Endothelial cell of umbilical vein (primary cell): Measurements from ENCODE around the gene TOM1L1. TPM values are rescaled to one million over a fixed set of nuclear protein-coding genes. Genes with fewer than 3 reads are reported as not detected.

Experiments used
- BruUV-seq: library from RNA; stranded (reverse); fragments of 400-500 nt; replicated peaks from 2 replicates; lab custom pipeline; 2021; lab: Mats Ljungman, UMichigan
- CTCF ChIA-PET: fragments of 300-600, 350-600 bp; sonication (Branson Sonifier 250); formaldehyde crosslinking; loops from one replicate; lab custom pipeline; 2021; ENCODE audit warnings: antibody characterized with exemption, inconsistent platforms; lab: Charles Lee
- POLR2A ChIA-PET: fragments of 300-600, 350-600 bp; sonication (Branson Sonifier 250); formaldehyde crosslinking; loops from one replicate; lab custom pipeline; 2021; ENCODE audit warnings: antibody characterized with exemption, inconsistent platforms; lab: Charles Lee
- DNase-seq: peaks from one replicate; pipeline ENCODE4 v3.0.0-alpha.2; 2011; ENCODE audit warnings: low read depth, low spot score
- FAIRE-seq: peaks from 2 replicates; lab custom pipeline; 2011; peaks lifted over from hg19 to GRCh38; lab: Jason Lieb, UNC
- H2AFZ ChIP-seq: 2 replicates; pipeline ENCODE4 v1.6.0; 2012; ENCODE audit warnings: low read depth, low read length, control low read depth, inconsistent platforms
- H3K27ac ChIP-seq: 2 replicates; pipeline ENCODE4 v1.5.1; 2011; ENCODE audit warnings: low read depth, mild to moderate bottlenecking, control low read depth, low read length, moderate library complexity; ENCODE audit not compliant: insufficient read depth
- H3K27me3 ChIP-seq, 2 experiments: 2 replicates each; pipeline versions ENCODE4 v1.6.0 to v1.6.1; 2011; ENCODE audit warnings: low read length in 2 of 2, mixed read lengths in 1 of 2; ENCODE audit not compliant: control insufficient read depth in 2 of 2, insufficient read depth in 2 of 2
- H3K36me3 ChIP-seq, 2 experiments: 2 replicates in 1 of 2; 3 replicates in 1 of 2; pipeline ENCODE4 v1.5.1; 2011; ENCODE audit warnings: low read length in 2 of 2, mild to moderate bottlenecking in 1 of 2, moderate library complexity in 1 of 2; ENCODE audit not compliant: control insufficient read depth in 2 of 2, insufficient read depth in 2 of 2; ENCODE audit errors: extremely low read depth in 1 of 2
- H3K4me1 ChIP-seq: 3 replicates; pipeline ENCODE4 v1.5.1; 2011; ENCODE audit warnings: mild to moderate bottlenecking, low read length; ENCODE audit not compliant: control insufficient read depth, insufficient read depth; ENCODE audit errors: extremely low read depth
- H3K4me2 ChIP-seq: 2 replicates; pipeline ENCODE4 v1.6.1; 2011; ENCODE audit warnings: low read length, control low read depth, mixed read lengths; ENCODE audit not compliant: insufficient read depth
- H3K4me3 ChIP-seq, 3 experiments: fragments of 200-600 bp in 1 of 3; sonication (generic), shearing (Covaris generic) in 1 of 3; replicated peaks in 1 of 3; 2 replicates each; pipeline ENCODE4 v1.5.1; 2011 to 2016; ENCODE audit warnings: control low read depth in 3 of 3, low read length in 3 of 3, mild to moderate bottlenecking in 2 of 3, inconsistent platforms in 1 of 3, low read depth in 1 of 3, moderate library complexity in 1 of 3; ENCODE audit not compliant: insufficient read depth in 1 of 3
- H3K79me2 ChIP-seq: 2 replicates; pipeline ENCODE4 v1.6.0; 2012; ENCODE audit warnings: low read length, inconsistent platforms; ENCODE audit not compliant: control insufficient read depth, insufficient read depth
- H3K9ac ChIP-seq: replicated peaks from 2 replicates; pipeline ENCODE3; 2011; ENCODE audit warnings: low read length, control low read depth; ENCODE audit not compliant: insufficient read depth; ENCODE audit errors: extremely low read depth
- H3K9me1 ChIP-seq: replicated peaks from 3 replicates; pipeline ENCODE4 v1.6.0; 2011; ENCODE audit warnings: mild to moderate bottlenecking, low read length; ENCODE audit not compliant: control insufficient read depth, insufficient read depth; ENCODE audit errors: extremely low read depth
- H3K9me3 ChIP-seq: replicated peaks from 2 replicates; pipeline ENCODE4 v1.5.1; 2012; ENCODE audit warnings: low read length, inconsistent platforms; ENCODE audit not compliant: control insufficient read depth, insufficient read depth
- H4K20me1 ChIP-seq: replicated peaks from 2 replicates; pipeline ENCODE3; 2011; ENCODE audit warnings: mild to moderate bottlenecking, low read length; ENCODE audit not compliant: control insufficient read depth, insufficient read depth; ENCODE audit errors: extremely low read depth
- CTCF ChIP-seq, 2 donors: IDR thresholded peaks; 1 replicate in 1 of 2; 2 replicates in 1 of 2; pipeline ENCODE4 v1.5.1; 2011; ENCODE audit warnings: low read length in 2 of 2, mild to moderate bottlenecking in 2 of 2, moderate library complexity in 2 of 2, control low read depth in 1 of 2, inconsistent platforms in 1 of 2, low read depth in 1 of 2; ENCODE audit not compliant: insufficient read depth in 1 of 2; ENCODE audit errors: extremely low read depth in 1 of 2
- EZH2 ChIP-seq: IDR thresholded peaks from 2 replicates; pipeline ENCODE4 v1.6.1; 2012; ENCODE audit warnings: borderline replicate concordance, low read depth, mild to moderate bottlenecking, moderate library complexity, low read length, inconsistent platforms; ENCODE audit not compliant: severe bottlenecking
- FOS ChIP-seq: IDR thresholded peaks from 2 replicates; pipeline ENCODE4 v1.6.1; 2011; ENCODE audit warnings: mild to moderate bottlenecking, low read length, moderate library complexity, borderline replicate concordance; ENCODE audit not compliant: insufficient read depth
- GATA2 ChIP-seq: IDR thresholded peaks from 2 replicates; pipeline ENCODE4 v1.7.0; 2011; ENCODE audit warnings: low read depth, mild to moderate bottlenecking, moderate library complexity, mixed read lengths, low read length; ENCODE audit not compliant: insufficient read length, insufficient read depth
- JUN ChIP-seq: IDR thresholded peaks from 2 replicates; pipeline ENCODE4 v1.6.1; 2011; ENCODE audit warnings: borderline replicate concordance, low read depth; ENCODE audit not compliant: insufficient read length, insufficient read depth
- MAX ChIP-seq: IDR thresholded peaks from 2 replicates; pipeline ENCODE4 v1.6.1; 2011; ENCODE audit not compliant: insufficient read depth, insufficient read length
- MYC ChIP-seq: IDR thresholded peaks from one replicate; pipeline ENCODE4 v1.6.1; 2011; ENCODE audit warnings: mild to moderate bottlenecking, low read depth, low read length
- POLR2A ChIP-seq: IDR thresholded peaks from 2 replicates; pipeline ENCODE4 v1.6.1; 2012; ENCODE audit warnings: low read depth, mild to moderate bottlenecking, control low read depth, low read length
- POLR2AphosphoS5 ChIP-seq: IDR thresholded peaks from 2 replicates; pipeline ENCODE4 v1.6.1; 2012; ENCODE audit warnings: low read depth, mild to moderate bottlenecking, control low read depth, low read length, moderate library complexity; ENCODE audit not compliant: insufficient read depth
- dilution Hi-C: fragments of 300-500 bp; cut with MboI; formaldehyde crosslinking; loops from one replicate; pipeline ENCODE4 v1.15.0; 2019; ENCODE audit warnings: low sequenced_read_pairs; ENCODE audit not compliant: extremely low pct_ligation_motif_present
- intact Hi-C: fragments of 100-400 bp; cut with micrococcal nuclease; formaldehyde crosslinking; loops from one replicate; pipeline ENCODE4 v1.10.0; 2022
- polyA plus RNA-seq, 4 experiments: library from polyadenylated mRNA; depleted of rRNA in 3 of 4; stranded (reverse) in 3 of 4; unstranded in 1 of 4; fragments of >200 nt; gene quantifications; 2 replicates each; pipeline versions ENCODE4 v1.2.1 to v1.2.3, GENCODE V29; 2011 to 2012; ENCODE audit warnings: missing spikeins in 1 of 4
- total RNA-seq: library from RNA; stranded (reverse); gene quantifications from 2 replicates; pipeline ENCODE4 v1.2.3, GENCODE V29; 2021

TOM1L1 gene
- total and polyA plus RNA-seq, 2 donors (not counting 3 experiments of a cell fraction or from before 2014, with no cell fraction given) = 0.44 to 0.60 TPM

- Histone ChIP-seq H2AFZ (no peak overlapping the region), H3K4me1 (no peaks in the 10 kb centered on the region), H3K27ac (no peak overlapping the region), H3K9me1 (no peaks in the 10 kb centered on the region), H3K79me2 (no peaks in the 10 kb centered on the region), H3K9me3 (no peaks in the 10 kb centered on the region), H3K4me3 (no peak overlapping the region), H3K4me2 (no peak overlapping the region), H3K36me3 (no peaks in the 10 kb centered on the region), H3K27me3 (no peaks in the 10 kb centered on the region), H3K9ac (no peak overlapping the region), H4K20me1 (no peaks in the 10 kb centered on the region)
- BruUV-seq = no TSS peak
- no peak for TF ChIP-seq MYC
- no peak for TF ChIP-seq GATA2
- no peak for TF ChIP-seq EZH2
- no peak for TF ChIP-seq POLR2A
- TF ChIP-seq POLR2AphosphoS5 = no peak
- TF ChIP-seq FOS = no peak
- dilution Hi-C loops = no loop called here
- intact Hi-C loops = no loop called here
- ChIA-PET CTCF (no interaction called here), POLR2A (interaction anchor here (0.6 kb wide), 1 partner anchor 34 kb away, joined by 3 read pairs; no protein-coding TSS in a partner anchor)
- DNase-seq (no peak), FAIRE-seq (no peak)
Observed at GRCh38 chr17:54909766-54910165, 9.1 kb downstream of the TOM1L1 start.

- TF ChIP-seq CTCF (IDR thresholded peaks at IDR 0.05; ENCODE audit: extremely low read depth in 1 of 2, insufficient read depth in 1 of 2, low read depth in 1 of 2, low read length in 2 of 2) (no peak), MAX (no peak), FOS (no peak), JUN (no peak), EZH2 (no peak), MYC (no peak), POLR2A (no peak), POLR2AphosphoS5 (no peak), GATA2 (no peak)
- intact Hi-C loops = no loop called here
- FAIRE-seq (no peak), DNase-seq (no peak)
- H3K4me1 ChIP-seq = no peaks in the 10 kb centered on the region
- no peaks in the 10 kb centered on the region for H4K20me1 ChIP-seq
- POLR2A ChIA-PET = no interaction called here
- no peak overlapping the region for H3K4me2 ChIP-seq
- H3K9me1 ChIP-seq = no peaks in the 10 kb centered on the region
- CTCF ChIA-PET = no interaction called here
- no TSS peak for BruUV-seq
- no peaks in the 10 kb centered on the region for H3K79me2 ChIP-seq
- no peak overlapping the region for H2AFZ ChIP-seq
- no peaks in the 10 kb centered on the region for H3K36me3 ChIP-seq
- dilution Hi-C loops = no loop called here
- no peak overlapping the region for H3K27ac ChIP-seq
- H3K9ac ChIP-seq = no peak overlapping the region
- H3K27me3 ChIP-seq = no peaks in the 10 kb centered on the region
- no peaks in the 10 kb centered on the region for H3K9me3 ChIP-seq
- H3K4me3 ChIP-seq = no peak overlapping the region
Observed at GRCh38 chr17:54916721-54917120, 16.1 kb downstream of the TOM1L1 start.
